ENCODE measurements around the gene PGLYRP2.
"Not testable (repeated sequence)": the region's sequence is repeated elsewhere in the genome, so short reads cannot be mapped to it uniquely, and the experiment has no call there.

Gene PGLYRP2

DNA sequence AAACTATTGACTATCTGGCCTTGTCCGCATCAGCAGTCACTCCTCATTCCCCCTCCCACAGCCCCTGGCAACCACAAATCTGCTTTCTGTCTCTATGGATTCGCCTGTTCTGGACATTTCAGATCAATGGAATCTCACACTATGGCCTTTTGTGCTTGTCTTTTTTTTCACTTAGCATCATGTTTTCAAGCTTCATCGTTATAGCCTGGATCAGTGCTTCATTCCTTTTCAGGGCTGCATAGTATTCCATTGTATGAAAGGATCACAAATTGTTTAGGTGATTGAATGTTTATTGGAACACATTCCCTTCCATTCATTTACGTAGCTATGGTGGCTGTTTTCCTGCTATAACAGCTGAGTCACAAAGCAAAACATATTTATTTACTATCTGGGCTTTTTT lies 7.7 kb upstream of the PGLYRP2 start:
- no peak for DNase-seq (ENCODE audit: low read depth)

DNA sequence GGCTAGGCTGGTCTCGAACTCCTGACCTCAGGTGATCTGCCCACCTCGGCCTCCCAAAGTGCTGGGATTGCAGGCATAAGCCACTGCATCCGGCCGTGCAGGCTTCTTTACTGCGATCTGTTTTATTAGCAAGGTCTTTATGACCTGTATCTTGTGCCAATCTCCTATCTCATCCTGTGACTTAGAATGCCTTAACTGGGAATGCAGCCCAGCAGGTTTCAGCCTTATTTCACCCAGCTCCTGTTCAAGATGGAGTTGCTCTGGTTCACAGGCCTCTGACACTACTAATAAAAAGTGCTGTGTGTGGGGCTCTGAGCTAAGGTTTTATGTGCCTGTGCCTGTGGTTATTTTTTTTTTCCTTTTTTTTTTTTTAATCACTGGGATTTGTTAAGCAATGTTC lies 6.5 kb upstream of the PGLYRP2 start:
- DNase-seq (ENCODE audit: low read depth) = not testable (repeated sequence)

DNA sequence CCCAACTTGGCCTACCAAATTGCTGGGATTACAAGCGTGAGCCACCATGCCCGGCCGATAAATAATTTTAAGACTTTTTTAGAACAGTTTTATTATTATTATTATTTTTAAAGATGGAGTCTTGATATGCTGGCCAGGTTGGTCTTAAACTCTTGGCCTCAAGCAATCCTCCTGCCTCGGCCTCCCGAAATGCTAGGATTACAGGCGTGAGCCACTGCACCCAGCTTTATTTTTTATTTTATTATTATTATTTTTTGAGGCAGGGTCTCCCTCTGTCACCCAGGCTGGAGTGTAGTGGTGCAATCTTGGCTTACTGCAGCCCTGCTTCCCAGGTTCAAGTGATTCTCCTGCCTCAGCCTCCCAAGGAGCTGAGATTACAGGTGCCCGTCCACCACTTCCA lies 1.7 kb upstream of the PGLYRP2 start:
- DNase-seq (ENCODE audit: low read depth) = not testable (repeated sequence)

DNA sequence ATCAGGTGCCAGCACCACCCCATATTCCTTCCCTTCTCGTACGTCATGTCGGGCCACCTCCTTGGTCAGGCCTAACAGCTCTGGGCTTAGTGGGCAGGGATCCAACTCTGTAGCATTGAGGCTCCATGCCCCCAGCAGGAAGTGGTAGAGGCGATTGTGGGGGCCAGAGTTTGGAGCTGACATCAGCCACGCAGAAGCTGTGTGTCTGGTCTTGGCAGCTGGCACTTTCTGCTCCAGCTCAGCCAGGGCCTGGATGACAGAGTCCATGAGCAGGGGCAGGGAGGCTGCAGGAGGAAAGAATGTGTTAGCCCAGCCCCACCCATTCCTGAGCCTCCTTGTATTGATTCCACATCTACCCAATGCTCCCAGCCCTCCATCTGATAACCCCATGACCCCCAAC lies 3.0 kb downstream of the PGLYRP2 start:
- no peak for DNase-seq (ENCODE audit: low read depth)

DNA sequence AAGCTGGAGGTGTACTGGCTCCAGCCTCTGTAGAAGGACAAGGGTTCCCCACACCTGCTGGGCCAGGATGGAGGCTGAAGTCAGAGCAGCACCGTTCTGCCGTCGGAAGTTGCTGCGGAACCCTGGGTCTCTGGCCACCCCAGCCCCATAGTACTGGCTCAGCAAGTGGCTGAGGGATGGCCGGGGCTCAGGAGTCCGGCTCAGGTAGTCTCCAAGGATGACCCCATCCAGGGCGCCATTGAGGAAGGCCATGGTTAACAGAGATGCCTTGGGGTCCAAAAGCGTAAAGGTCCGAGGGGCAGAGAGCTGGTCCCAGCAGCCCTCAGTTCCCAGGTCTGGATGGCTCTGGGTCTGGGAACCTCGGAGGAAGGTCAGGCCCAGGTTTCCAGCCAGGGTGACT lies 3.7 kb downstream of the PGLYRP2 start:
- DNase-seq (ENCODE audit: low read depth) = no peak

DNA sequence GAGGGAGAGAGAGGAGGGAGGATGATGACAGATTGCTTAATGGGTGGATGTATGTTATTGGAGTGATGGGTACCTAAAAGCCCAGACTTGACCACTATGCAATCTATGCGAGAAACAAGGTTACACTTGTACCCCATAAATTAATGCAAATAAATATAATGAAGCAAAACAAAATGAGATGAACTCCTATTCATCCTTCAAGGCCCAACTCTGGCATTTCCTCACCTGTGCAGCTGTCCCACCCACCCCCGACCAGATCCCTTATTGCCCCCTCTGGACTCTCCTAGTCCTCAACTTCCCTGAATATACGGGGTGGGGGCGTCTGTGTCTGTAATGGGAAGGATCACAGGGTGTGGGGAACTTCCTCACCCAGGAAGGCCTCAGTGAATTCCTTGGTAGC lies 4.1 kb downstream of the PGLYRP2 start:
- DNase-seq (ENCODE audit: low read depth) = no peak

DNA sequence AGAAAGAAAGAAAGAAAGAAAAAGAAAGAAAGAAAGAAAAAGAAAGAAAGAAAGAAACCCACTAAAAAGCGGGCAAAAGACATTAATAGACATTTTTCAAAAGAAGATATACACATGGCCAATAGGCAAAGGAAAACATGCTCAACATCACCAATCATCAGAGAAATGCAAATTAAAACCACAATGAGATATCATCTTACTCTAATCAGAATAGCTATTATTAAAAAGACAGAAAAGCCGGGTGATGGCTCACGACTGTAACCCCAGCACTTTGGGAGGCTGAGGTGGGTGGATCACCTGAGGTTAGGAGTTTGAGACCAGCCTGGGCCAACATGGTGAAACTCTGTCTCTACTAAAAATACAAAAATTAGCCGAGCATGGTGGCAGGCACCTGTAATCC lies 5.5 kb downstream of the PGLYRP2 start:
- DNase-seq (ENCODE audit: low read depth) = not testable (repeated sequence)

DNA sequence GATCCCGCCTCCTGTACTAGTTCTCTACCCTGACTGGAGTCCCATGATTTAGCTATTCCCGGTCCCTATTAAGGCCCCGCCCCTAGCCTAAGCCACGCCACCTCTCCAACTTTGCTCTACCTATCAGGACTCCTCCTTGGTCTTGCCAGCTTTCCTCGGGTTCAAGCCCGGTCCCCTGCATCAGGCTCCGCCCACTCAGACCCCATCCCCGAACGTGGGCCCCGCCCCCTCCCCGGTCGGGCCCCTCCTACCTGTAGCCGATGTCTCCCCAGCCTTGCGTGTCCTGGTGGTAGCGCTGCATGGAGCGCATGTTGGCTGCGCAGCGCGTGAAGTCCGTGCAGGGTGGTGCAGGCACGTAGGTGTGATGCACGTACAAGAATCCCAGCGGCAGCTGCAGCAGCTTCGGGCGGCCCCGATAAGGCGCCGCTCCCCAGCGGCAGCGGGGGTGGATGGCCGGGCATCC lies 7.6 kb downstream of the PGLYRP2 start:
- no peak for DNase-seq (ENCODE audit: low read depth)

DNA sequence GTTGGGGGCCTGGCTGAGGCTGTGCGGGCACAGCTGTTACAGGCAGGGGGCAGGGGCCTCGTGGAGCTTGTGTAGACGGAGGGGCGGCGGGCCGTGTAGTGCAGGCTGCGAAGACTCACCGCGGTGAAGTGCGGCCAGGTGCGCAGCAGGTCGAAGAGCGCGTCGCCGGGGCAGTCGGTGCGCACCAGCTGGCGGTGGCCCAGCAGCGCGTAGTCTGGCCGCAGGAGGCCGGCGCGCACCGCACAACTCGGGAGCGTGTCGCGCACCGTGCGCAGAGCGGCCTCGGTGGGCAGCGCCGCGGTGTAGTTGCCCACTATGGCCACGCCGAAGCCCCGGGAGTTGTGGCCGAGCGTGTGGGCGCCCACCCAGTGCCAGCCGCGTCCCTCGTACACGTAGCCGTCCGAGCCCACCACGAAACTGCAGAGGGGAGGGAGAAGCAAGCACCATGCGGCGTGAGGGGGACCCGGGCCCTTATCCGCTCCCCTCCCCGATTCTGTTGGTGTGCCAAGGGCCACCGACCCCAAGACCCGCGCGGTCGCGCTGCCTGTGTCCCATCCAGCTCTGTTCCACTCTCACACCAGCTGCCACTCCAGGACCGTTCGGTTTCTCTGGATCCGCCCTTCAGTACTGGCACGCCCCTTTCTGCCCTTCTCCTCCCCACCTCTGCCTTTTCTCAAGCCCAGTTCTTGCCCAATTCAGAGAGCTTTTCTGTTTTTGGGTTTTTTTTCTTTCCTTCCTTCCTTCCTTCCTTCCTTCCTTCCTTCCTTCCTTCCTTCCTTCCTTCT lies 9.6 kb downstream of the PGLYRP2 start:
- DNase-seq (ENCODE audit: low read depth) = no peak

DNA sequence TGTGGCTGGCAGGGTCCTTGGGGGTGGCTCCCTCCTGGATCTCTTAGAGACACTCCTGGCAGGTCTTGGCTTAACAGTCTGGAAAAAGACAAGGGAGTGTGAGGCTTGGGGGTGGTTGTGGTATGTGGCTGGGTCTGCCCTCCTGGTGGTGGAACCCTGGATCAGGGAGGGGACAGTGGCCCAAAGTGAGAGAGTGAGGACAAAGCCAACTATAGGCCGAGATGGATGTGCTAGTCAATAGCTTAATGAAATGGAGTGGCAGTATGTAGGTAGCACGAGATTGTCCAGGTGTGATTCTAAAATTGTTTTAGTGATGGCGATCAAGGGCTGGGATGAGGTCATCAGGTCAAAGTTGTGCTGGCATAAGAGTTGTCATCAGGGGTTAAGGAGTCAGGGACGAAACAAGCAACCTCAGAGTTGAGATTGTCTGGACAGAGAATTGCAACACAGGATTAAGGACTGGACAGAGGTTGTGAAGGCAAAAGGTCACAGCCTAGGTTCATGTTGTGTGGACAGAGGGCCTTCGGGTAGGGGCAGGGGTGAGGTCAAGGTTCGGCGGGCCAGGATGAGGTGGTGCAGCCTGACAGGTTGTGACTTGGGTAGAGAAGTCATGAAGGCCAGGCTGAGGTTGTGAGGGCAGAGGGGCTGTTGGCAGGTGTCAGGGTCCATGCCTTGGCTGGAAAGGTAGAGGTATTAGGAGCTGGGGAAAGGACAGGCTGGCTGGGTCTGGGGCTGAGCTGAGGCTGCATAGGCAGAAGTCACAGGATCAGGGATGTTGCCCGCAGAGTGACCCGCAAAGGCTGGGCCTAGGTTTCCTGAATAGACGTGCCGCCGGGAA lies 10.4 kb downstream of the PGLYRP2 start:
- DNase-seq (ENCODE audit: low read depth) = no peak

DNA sequence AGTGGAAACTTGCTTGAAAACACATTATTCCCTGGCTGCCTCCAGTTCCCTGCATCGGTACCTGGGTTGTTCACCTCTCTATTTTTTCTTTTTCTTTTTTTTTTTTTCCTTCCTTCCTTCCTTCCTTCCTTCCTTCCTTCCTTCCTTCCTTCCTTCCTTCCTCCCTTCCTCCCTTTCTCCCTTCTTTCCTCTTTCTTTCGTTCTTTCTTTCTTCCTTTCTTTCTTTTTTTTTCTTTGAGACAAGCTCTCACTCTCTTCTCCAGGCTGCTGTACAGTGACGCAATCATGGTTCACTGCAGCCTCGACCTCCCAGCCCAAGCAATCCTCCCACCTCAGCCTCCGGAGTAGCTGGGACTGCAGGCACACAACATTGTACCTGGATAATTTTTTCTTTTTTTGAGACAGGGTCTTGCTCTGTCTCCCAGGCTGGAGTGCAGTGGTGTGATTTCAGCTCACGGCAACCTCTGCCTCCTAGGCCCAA lies 11.5 kb downstream of the PGLYRP2 start:
- DNase-seq (ENCODE audit: low read depth) = no peak

DNA sequence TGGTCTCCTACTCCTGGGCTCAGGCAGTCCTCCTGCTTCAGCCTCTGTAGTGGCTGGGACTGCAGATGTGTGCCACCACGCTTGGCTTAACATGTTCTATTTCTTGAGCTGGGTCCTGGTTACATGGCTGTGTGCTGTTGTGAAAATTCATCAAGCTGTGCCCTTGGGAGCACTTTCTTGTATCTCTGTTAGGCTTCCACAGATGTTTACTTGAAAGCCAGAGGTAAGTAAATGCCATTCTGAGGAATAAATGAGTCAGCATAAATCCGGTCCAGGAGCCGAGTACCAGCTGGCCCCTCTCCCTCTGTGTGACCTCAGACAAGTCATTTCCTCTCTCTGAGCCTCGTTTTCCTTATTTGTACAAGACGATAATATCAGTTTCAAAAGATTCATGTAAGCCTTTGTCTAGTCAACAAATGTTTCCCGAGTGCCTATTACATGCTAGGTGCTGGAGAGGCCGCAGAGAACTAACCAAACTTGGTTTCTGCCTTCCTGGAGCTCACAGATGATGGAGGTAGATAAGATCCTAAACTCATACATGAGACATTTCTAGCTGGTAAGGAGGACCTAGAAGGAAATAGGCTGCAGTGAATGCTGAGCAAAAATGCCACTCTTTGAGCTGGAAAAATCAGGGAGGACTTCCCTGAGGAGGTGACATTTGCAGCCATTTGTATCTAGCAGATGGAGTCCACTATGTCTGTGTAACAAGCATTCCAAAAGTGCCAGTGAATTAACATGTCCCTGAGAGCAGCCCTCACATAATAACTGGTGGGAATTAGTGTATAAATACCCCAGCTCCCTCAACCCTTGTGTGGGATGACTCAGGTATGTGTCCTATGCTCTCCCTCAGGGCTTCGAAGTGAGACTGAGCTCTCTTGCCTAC lies 12.2 kb downstream of the PGLYRP2 start:
- DNase-seq (ENCODE audit: low read depth) = no peak

DNA sequence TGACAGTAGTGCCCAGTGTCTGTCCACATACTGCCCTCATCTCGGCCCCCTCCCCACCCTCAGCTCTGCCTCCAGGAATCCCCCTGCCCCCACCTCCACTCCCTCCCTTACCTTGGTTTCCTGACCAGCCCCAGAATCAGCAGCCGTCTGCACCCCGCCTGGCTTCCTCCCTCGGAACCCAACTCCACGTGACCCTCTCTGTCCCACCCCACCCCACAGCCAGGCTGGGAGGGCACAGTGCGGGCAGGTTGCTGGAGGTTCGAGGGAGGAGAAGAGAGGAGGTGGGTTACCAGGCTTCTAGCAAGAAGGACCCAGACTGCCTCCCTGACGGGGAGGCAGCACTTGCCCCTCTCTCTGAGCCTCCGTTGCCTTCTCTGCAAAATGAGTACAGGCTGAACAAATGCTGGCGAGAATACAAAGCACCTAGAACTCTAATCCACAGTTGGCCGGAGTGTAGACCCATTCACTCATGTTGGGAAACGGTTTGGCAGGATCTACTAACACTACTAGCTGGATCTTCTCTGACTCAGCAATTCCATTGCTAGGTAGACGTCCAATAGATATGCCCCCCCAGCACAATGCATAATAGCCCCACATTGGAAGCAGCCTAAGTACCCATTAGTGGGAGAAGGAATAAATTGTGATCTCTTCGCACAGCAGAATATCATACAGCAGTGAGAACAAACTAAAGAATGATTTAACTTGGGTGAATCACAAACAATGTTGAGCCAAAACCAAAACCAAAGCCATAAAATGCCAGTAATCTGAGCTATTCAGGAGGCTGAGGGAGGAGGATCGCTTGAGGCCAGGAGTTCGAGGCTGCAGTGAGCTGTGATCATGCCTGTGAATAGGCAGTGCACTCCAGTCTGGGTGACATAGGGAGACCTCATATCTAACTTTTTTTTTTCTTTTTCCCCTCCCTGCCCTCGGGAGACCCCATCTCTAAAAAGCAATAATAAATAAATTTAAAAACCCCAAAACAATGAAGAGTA lies 14.6 kb downstream of the PGLYRP2 start, which contains the start of gene RASAL3:
RASAL3 (minus strand) TSS at position 151 of the 992 bp plus-strand sequence. CDS start 186 bp downstream, outside the sequence.
- no peak for DNase-seq (ENCODE audit: low read depth)

DNA sequence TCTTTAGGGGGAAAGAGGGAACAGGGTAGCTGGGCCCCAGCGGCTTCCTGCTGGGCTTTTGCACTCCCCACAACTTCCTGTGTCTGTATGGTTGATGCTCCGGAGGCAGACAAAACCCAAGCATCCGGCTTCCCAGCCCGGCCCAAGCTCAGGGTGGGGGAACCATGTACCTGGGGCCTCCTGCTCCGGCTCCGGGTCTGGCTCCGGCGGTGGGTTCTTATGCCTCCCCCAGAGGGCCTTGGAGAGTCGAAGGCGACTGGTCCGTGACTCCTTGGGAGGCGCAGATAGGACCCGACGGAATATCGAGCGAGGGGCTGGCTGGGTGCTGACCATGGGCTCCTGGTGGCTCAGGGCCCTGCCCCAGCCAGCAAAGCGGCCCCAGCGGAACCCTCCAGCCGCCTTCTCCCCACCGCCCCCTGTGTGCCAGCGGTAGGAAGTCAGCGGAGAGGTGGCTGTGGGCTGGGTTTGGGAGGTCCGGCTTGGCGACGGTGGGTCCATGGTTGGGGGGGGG lies 15.4 kb downstream of the PGLYRP2 start:
- DNase-seq (ENCODE audit: low read depth) = no peak

DNA sequence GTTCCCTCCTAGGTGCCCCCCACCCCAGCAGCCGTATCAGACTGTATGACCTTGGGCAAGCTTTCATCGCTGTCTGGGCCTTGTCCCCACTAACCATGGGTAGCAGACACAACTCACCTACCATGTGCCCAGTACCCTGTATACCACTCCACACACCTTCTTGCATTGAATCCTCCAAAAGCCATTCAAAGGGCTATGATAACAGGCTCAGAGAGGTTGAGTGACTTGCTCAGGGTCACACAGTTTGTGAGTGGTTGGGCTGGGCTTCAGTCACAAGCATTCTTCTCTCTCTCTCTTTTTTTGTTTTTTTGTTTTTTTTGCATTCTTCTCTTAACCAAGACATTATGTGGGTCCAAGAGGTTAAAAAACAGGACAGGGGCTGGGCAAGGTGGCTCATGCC lies 17.6 kb downstream of the PGLYRP2 start:
- no peak for DNase-seq (ENCODE audit: low read depth)

DNA sequence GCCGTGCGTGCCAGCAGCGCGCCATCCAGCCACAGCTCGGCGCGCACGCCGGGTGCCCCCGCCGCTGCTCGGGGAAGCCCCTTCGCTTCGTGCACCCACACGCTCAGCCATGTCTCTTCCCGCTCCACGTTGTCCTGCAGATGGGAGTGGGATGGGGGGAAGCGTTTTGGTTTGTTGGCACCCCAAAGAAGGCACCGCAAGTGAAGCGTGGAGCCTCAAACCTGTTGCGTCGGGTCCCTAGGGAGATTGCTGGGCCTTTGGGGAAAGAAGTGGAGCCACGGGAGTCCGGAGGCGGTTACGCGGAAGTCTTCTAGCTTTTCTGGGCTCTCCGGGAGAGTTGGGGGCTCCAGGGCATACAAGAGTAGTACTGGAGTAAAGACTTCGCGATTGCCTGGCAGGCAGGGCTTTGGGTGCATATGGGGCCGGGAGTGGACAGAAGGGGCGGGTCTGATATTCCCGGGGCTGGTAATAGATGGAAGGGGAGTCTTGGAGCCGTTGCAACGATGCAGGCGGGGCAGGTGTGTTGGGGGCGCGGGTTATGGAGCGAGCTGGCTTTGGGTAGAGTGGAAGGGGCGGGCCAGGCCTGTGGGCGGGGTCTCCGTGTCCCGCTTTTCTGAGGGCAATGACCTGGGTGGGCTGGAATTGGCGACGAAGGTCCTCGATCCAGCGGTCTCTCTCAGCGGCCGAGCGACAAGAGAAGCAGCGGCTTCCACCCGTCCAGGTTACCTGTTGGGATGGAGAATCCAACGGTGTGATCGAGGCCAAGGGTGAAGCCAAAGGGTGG lies 21.4 kb downstream of the PGLYRP2 start:
- no peak for DNase-seq (ENCODE audit: low read depth)

DNA sequence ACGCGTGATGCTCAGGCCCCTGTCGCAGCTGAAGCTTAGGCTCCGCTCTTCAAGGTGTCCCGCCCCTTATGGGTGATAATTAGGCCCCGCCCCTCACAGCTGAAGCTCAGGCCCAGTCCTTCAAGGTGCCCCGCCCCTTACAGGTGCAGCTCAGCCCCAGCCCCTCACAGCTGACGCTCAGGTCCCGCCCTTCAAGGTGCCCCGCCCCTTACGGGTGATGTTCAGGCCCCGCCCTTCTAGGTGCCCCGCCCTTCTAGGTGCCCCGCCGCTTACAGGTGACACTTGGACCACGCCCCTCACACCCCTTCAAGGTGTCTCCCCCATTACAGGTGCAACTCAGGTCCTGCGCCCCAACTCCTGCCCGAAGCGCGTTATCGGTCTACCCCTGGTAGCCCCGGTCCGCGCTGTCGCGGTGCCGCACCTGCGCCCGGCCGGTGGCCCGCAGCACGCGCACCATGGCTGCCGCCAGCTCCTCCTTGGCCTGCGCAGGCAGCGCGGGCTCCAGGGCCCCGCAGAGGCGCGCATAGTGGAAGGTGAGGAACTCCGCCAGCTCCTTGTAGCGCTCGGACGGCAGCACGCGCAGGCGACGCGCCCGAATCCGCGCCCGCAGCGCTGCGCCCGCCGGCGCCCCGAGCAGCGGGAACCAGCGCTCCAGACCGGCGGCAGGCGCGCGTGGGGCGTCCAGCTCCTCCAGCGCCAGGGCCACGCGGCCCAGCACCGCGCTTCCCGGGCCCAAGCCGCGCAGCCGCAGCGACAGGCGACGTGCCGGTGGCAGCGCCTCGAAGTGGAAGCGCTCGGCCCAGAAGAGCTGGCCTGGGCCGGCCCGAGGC lies 22.2 kb downstream of the PGLYRP2 start:
- no peak for DNase-seq (ENCODE audit: low read depth)

DNA sequence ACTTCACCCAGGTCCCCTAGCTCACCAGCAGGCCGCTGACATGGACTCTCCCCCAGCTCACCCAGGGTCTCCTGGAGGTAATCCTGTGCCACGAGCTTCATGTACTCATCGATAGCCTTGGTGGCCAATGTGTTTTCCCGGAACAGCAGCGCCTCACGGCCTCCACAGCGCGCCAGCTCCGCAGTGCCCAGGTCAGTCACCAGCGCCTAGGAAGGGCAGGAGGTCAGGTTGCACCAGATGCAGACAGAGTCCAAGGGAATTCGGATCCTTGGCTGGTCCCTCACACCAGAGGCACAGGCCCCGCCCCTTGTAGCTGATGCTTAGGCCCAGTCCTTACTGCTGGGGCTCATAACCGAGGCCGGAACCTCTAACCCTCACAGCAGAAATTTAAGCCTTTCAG lies 22.9 kb downstream of the PGLYRP2 start:
- DNase-seq (ENCODE audit: low read depth) = no peak

DNA sequence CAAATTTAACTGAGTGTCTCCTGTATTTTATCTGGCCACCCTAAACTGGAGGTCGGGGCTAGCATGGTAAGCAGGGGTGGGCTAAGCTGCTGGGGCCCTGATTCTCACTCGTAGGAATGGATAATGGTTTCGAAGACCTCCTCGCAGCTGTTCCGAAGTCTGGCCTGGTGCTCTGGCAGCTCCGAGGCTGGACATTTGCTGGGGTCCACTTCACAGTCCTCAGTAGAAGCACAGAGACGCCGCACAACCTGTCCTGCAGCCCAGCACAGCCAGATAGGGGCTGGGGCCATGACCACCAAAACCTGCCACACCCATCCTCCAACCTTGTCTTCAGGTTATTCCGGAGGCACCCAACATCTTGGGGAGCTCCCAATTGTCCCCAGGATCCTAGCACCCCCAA lies 23.3 kb downstream of the PGLYRP2 start:
- no peak for DNase-seq (ENCODE audit: low read depth)
